SH-SY5Y (cell line): ENCODE measurements around the gene MEGF9.

Source experiments
- GATA2 ChIP-seq: IDR thresholded peaks from 2 replicates; pipeline ENCODE4 v1.6.1; 2011; ENCODE audit warnings: mild to moderate bottlenecking, low read depth, low read length
- GATA3 ChIP-seq: IDR thresholded peaks from 2 replicates; pipeline ENCODE4 v1.6.1; 2011; ENCODE audit warnings: low read depth, mild to moderate bottlenecking, low read length, moderate library complexity

GRCh38 chr9:120745278-120745677 lies 31.0 kb upstream of the MEGF9 start:
- no peak for TF ChIP-seq GATA2
- no peak for TF ChIP-seq GATA3
